ENCODE data around the gene DNAJC16.

DNA sequence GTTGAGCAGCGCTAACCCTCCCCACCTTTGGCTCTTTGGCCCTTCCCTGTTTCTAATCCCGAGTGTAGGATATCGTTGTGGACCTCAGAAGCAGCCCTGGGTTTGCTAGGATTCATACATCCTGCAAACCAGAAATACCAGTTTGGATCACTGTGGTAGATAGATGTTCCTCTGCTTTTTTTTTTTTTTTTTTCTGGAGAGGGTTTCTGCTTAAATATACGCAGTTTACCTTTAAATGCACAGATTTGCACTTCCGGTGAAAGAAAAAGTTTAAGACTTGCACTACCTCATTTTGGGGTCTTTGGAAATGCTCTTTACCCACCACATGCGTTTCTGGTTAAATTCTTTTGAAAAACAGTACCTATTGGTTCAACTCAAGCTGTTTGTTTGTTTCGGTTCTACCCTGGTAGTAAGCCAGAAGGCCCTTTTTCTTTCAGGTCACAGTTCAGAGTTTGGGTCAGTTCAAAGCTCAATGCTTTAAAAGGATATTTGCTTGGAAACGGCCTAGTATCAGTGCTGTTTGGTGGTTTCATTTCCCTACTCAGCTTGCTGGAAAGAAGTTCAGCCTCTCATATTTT, 91.5 kb downstream of the DNAJC16 start:
- no peak for TF ChIP-seq CTCF (IDR thresholded peaks at IDR 0.05)
- no peak for TF ChIP-seq POLR2AphosphoS5 (IDR thresholded peaks at IDR 0.05)
